Measurements from ENCODE around the gene AK8.
A peak's percentile ranks its signal among the peaks of the same experiment; 100 is the strongest.

AK8 gene

GRCh38 chr9:132877824-132878694, at the start of gene AK8:
Gene AK8 (minus strand): TSS chr9:132878284. CDS start chr9:132878255, 29 bp downstream.
- no peaks in the 10 kb centered on the region for H3K9me3 ChIP-seq (ENCODE audit: control insufficient read depth, insufficient read depth, low read length)
- H3K4me1 ChIP-seq (ENCODE audit: insufficient read depth, low read length): no peaks in the 10 kb centered on the region
- H3K36me3 ChIP-seq (ENCODE audit: insufficient read depth, low read length): no peaks in the 10 kb centered on the region
- H3K9ac ChIP-seq (ENCODE audit: low read depth, low read length): peak within 1 kb of the TSS; percentile 92

GRCh38 chr9:132927704-132928103, 49.6 kb upstream of the AK8 start:
- Histone ChIP-seq H3K4me1 (ENCODE audit: insufficient read depth, low read length) (no peaks in the 10 kb centered on the region), H3K36me3 (ENCODE audit: insufficient read depth, low read length) (peaks cover 14% of the 10 kb centered on the region), H3K9ac (ENCODE audit: low read depth, low read length) (no peak overlapping the region), H3K9me3 (ENCODE audit: control insufficient read depth, insufficient read depth, low read length) (no peaks in the 10 kb centered on the region)

GRCh38 chr9:132923346-132923902, 45.3 kb upstream of the AK8 start:
- H3K4me1 ChIP-seq (ENCODE audit: insufficient read depth, low read length): no peaks in the 10 kb centered on the region
- no peak overlapping the region for H3K9ac ChIP-seq (ENCODE audit: low read depth, low read length)
- H3K36me3 ChIP-seq (ENCODE audit: insufficient read depth, low read length): peaks cover 30% of the 10 kb centered on the region
- no peaks in the 10 kb centered on the region for H3K9me3 ChIP-seq (ENCODE audit: control insufficient read depth, insufficient read depth, low read length)

GRCh38 chr9:132919614-132920268, 41.7 kb upstream of the AK8 start:
- peaks cover 29% of the 10 kb centered on the region for H3K36me3 ChIP-seq (ENCODE audit: insufficient read depth, low read length)
- no peaks in the 10 kb centered on the region for H3K4me1 ChIP-seq (ENCODE audit: insufficient read depth, low read length)

GRCh38 chr9:132914924-132915323, 36.8 kb upstream of the AK8 start:
- Histone ChIP-seq H3K36me3 (ENCODE audit: insufficient read depth, low read length) (peaks cover 36% of the 10 kb centered on the region), H3K9me3 (ENCODE audit: control insufficient read depth, insufficient read depth, low read length) (no peaks in the 10 kb centered on the region), H3K4me1 (ENCODE audit: insufficient read depth, low read length) (no peaks in the 10 kb centered on the region), H3K9ac (ENCODE audit: low read depth, low read length) (no peak overlapping the region)

More at GRCh38 chr9:132919614-132920268, 41.7 kb upstream of the AK8 start:
- no peak overlapping the region for H3K9ac ChIP-seq (ENCODE audit: low read depth, low read length)
- H3K9me3 ChIP-seq (ENCODE audit: control insufficient read depth, insufficient read depth, low read length): no peaks in the 10 kb centered on the region

GRCh38 chr9:132912131-132912530, 34.0 kb upstream of the AK8 start:
- Histone ChIP-seq H3K9me3 (ENCODE audit: control insufficient read depth, insufficient read depth, low read length) (no peaks in the 10 kb centered on the region), H3K9ac (ENCODE audit: low read depth, low read length) (no peak overlapping the region), H3K36me3 (ENCODE audit: insufficient read depth, low read length) (peaks cover 27% of the 10 kb centered on the region), H3K4me1 (ENCODE audit: insufficient read depth, low read length) (no peaks in the 10 kb centered on the region)

- peaks cover 27% of the 10 kb centered on the region for H3K36me3 ChIP-seq (ENCODE audit: insufficient read depth, low read length)
- H3K9me3 ChIP-seq (ENCODE audit: control insufficient read depth, insufficient read depth, low read length): no peaks in the 10 kb centered on the region
- H3K4me1 ChIP-seq (ENCODE audit: insufficient read depth, low read length): no peaks in the 10 kb centered on the region
- no peak overlapping the region for H3K9ac ChIP-seq (ENCODE audit: low read depth, low read length)
These were observed 32.3 kb upstream of the AK8 start for GRCh38 chr9:132910376-132910775.

GRCh38 chr9:132909311-132909710, 31.2 kb upstream of the AK8 start:
- peaks cover 25% of the 10 kb centered on the region for H3K36me3 ChIP-seq (ENCODE audit: insufficient read depth, low read length)
- H3K9me3 ChIP-seq (ENCODE audit: control insufficient read depth, insufficient read depth, low read length): no peaks in the 10 kb centered on the region
- peaks cover 2% of the 10 kb centered on the region; the same call in 1 of the 2 replicates for H3K4me1 ChIP-seq (ENCODE audit: insufficient read depth, low read length)
- no peak overlapping the region for H3K9ac ChIP-seq (ENCODE audit: low read depth, low read length)

GRCh38 chr9:132908635-132909034, 30.6 kb upstream of the AK8 start:
- Histone ChIP-seq H3K4me1 (ENCODE audit: insufficient read depth, low read length) (peaks cover 8% of the 10 kb centered on the region), H3K9me3 (ENCODE audit: control insufficient read depth, insufficient read depth, low read length) (no peaks in the 10 kb centered on the region), H3K9ac (ENCODE audit: low read depth, low read length) (no peak overlapping the region), H3K36me3 (ENCODE audit: insufficient read depth, low read length) (peaks cover 24% of the 10 kb centered on the region)

- Histone ChIP-seq H3K4me1 (ENCODE audit: insufficient read depth, low read length) (peaks cover 13% of the 10 kb centered on the region), H3K9ac (ENCODE audit: low read depth, low read length) (no peak overlapping the region), H3K36me3 (ENCODE audit: insufficient read depth, low read length) (peaks cover 21% of the 10 kb centered on the region), H3K9me3 (ENCODE audit: control insufficient read depth, insufficient read depth, low read length) (no peaks in the 10 kb centered on the region)
These were observed 27.6 kb upstream of the AK8 start for GRCh38 chr9:132905726-132906125.

GRCh38 chr9:132903574-132904492, 25.7 kb upstream of the AK8 start:
- Histone ChIP-seq H3K9me3 (ENCODE audit: control insufficient read depth, insufficient read depth, low read length) (no peaks in the 10 kb centered on the region), H3K4me1 (ENCODE audit: insufficient read depth, low read length) (peaks cover 13% of the 10 kb centered on the region), H3K36me3 (ENCODE audit: insufficient read depth, low read length) (peaks cover 21% of the 10 kb centered on the region), H3K9ac (ENCODE audit: low read depth, low read length) (no peak overlapping the region)

- Histone ChIP-seq H3K9me3 (ENCODE audit: control insufficient read depth, insufficient read depth, low read length) (no peaks in the 10 kb centered on the region), H3K4me1 (ENCODE audit: insufficient read depth, low read length) (peaks cover 13% of the 10 kb centered on the region), H3K9ac (ENCODE audit: low read depth, low read length) (no peak overlapping the region), H3K36me3 (ENCODE audit: insufficient read depth, low read length) (peaks cover 21% of the 10 kb centered on the region)
These were observed 24.1 kb upstream of the AK8 start for GRCh38 chr9:132901858-132902831.

- H3K9me3 ChIP-seq (ENCODE audit: control insufficient read depth, insufficient read depth, low read length): no peaks in the 10 kb centered on the region
- H3K4me1 ChIP-seq (ENCODE audit: insufficient read depth, low read length): no peaks in the 10 kb centered on the region; the same call in 1 of the 2 replicates
- H3K36me3 ChIP-seq (ENCODE audit: insufficient read depth, low read length): peaks cover 21% of the 10 kb centered on the region
- H3K9ac ChIP-seq (ENCODE audit: low read depth, low read length): no peak overlapping the region
These were observed 20.0 kb upstream of the AK8 start for GRCh38 chr9:132898051-132898450.
